HG03565 (cell line): Measurements from ENCODE around the gene QTRT2.

Experiments used
- ATAC-seq: cut with Tn5 transposase; IDR thresholded peaks from one replicate; pipeline ENCODE4 v1.9.1; 2021; ENCODE audit warnings: mild to moderate bottlenecking, moderate library complexity; ENCODE audit not compliant: unreplicated experiment

Gene QTRT2

DNA sequence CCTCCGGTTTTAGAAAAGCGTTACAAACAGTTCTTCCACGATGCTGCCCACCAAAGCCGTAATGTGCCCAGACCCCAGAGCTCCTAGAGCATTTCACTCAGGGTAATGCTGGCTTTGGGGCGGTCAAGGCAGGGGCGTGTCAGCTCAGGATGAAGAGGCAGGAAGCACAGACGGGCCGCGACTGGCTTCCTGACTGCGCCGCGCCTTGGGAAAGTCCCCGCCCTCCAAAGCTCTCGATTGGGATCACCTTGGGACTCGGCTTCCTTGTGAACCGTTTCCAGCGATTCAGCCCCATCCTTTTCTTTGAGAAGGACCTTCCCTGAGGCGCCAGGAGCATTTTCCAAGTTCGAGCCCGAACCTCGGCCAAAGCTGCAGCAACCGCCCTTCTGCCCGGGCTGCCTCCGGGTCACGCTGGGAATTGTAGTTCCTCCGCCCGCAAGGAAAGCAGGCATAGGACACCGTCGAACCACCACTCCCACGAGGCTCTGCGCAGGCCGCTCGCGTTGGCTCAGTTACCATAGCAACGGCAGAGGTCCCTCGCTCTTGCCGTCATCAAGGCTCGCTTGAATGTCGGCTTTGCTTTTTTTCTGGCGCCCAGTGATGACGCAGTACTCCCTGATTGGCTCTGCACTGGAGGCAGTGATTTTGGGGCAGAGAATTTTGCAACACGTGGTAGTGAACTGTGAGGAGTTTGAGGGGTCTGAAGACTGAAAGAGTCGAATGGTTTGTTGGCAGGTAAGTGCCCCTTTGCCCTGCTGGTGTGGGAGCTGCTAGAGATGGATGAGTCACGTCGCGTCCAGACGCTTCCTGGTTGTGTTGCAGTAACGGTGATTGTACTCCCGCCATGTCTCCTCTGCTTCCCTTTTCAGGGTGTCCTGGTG, at the start of gene QTRT2, which contains the start of gene CCDC191:
Gene QTRT2, plus strand, starts transcription at position 608 of the 881 bp plus-strand sequence. CDS start 8,521 bp downstream, outside the sequence.
Gene CCDC191, minus strand, starts transcription at position 397 of the 881 bp plus-strand sequence. Its CDS starts 60 bp downstream, at position 337.
- ATAC-seq, result peak; percentile 94

DNA sequence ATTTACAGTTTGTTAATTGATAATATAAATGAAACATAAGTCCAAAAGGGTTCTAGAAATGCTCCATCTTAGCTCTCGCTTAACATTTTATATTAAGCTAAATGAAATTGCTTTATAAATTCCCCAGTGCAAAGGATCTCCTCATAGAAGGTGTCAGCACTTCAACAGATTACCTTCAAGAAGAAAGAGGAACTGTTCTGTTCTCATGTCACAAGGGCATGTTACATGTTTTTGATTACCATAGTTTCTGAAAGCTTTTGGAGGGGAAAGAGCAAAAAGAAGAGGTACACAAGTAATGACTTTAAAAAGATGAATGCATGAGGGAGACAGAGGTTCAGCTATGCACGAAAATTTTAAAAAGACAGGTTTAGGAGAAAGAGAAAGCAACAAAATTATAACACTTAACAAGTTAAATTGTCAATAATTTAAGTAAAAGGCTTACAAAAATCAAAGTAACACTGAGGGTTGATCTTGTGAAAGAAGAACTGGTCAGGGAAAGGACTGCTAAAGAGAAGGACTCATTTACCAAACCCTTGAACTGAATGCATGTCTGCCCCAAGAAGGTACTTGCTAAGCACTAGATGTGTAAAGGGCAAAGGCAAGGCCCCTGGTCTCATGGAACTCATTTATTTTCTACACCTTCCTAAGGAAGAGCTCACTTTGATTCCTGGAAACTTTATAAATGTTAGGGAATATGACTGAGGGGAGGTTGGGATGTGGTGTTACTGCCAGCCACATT, 45.3 kb upstream of the QTRT2 start:
- no peak for ATAC-seq

GRCh38 chr3:114014211-114014610, 42.3 kb upstream of the QTRT2 start:
- ATAC-seq, result no peak

GRCh38 chr3:114019486-114019885, 37.1 kb upstream of the QTRT2 start:
- no peak for ATAC-seq

- ATAC-seq, result no peak
Measured at GRCh38 chr3:114020907-114021306, 35.6 kb upstream of the QTRT2 start.

GRCh38 chr3:114022145-114022802, 34.3 kb upstream of the QTRT2 start:
- no peak for ATAC-seq

DNA sequence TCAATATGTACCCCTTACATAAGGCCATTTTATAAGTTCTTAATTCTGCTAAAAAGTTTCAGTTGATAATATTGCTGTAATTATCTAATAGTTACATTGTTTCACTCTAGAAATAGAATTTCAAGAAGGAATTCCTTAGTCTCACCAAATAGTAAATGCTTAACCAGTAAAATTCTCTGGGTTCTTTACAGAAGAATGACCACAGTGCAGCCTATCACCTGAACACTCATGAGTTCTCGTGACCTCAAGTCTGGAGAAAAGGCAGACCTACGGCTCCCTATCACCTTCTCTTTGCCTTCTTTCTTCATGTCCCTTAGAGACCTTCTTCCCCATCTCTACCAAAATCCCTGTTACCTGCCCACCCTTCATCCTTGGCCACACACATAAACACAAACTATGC, 31.1 kb upstream of the QTRT2 start:
- ATAC-seq, result no peak

DNA sequence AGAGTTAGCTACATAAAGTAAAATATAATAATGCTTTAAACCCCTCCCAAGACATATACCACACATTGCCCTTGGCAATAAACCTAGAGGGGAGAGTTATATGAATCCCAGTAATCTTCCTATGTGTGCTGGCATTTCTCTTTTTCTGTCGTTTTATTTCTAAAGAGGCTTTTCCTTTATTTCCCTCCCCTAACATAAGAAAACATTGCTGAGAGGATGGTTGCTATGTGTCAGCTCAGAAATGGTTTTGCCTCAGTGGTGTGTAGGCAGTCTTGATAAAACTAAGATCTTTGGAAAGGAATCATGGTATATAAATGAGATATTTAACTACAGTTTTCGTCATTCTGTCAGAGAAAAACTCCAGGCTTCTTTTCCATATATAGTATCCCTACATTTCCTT, 30.2 kb upstream of the QTRT2 start:
- ATAC-seq, result no peak

DNA sequence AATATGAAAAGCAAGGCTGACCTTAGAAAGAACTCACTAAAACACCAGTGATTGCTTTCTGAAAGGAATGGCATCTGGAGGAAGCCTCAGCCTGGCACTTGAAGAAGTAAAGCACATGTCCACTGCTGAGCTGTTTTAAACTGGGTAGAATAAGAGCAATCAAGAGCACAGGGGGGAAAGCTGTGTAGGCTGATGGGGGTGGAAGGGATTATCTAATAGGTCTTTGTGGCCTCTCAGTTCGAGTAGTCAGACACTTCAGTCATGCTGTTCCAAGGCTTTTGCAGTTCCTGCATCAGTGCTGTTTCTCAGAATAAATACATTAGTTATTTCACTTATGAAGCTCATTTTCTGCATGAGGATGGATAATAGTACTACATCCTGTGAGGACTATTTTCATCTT, 22.8 kb upstream of the QTRT2 start:
- no peak for ATAC-seq

DNA sequence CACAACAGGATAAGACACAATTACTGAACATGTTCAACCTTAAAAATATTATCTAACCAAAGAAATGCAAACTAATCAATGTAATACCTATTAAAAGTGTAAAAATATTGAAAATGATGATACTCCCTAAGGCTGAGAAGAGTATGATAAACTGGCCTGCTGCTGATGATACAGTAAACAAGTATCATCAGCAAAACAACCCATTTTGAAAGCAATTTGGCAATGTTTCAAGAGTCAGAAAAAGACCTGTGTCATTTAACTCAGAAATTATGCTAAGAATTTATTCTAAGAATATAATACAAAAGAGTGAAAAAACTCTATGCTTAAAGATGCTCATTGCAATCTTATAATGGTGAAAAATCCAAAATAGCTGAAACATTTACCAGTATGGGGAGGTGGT, 22.3 kb upstream of the QTRT2 start:
- no peak for ATAC-seq

- ATAC-seq, result no peak
Measured at GRCh38 chr3:114034787-114035545, 21.6 kb upstream of the QTRT2 start.

DNA sequence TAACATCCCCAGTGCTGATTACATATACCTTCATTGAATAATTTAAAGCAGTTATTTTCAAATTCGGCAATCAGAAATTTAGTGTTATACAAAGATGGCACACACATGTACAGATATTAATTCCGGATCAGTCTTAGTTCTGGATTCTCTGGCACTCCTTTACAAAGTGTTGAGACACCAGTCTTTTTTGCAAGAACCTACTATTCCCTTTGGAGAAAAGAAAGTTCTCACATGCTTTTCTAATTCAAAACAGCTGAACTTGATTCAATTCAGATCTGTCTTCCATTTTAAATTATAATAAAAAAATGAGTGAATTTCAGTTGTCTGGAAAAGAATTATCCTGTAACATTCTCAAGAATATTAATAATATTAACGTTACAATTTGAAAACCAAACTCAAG, 20.6 kb upstream of the QTRT2 start:
- ATAC-seq, result no peak

DNA sequence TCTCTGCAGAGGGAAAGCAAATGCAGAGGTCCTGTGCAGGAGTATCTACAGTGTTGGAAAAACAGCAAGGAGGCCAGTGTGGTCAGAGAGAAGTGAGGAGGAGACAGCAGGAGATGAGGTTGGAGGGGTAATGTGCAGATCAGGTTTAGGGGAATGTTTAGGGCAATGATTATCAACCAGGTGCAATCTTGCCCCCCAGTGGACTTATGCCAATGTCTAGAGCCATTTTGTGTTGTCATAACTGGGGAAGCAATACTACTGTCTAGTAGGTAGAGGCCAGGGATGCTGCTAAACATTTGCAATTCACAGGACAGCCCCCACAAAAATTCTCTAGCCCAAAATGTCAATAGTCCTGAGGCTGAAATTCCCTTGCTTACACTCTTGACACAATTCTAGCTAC, 13.3 kb upstream of the QTRT2 start:
- ATAC-seq, result no peak

GRCh38 chr3:114052216-114052615, 4.3 kb upstream of the QTRT2 start:
- no peak for ATAC-seq

GRCh38 chr3:114057011-114057347, 442 bp downstream of the QTRT2 start:
- ATAC-seq, result no peak

DNA sequence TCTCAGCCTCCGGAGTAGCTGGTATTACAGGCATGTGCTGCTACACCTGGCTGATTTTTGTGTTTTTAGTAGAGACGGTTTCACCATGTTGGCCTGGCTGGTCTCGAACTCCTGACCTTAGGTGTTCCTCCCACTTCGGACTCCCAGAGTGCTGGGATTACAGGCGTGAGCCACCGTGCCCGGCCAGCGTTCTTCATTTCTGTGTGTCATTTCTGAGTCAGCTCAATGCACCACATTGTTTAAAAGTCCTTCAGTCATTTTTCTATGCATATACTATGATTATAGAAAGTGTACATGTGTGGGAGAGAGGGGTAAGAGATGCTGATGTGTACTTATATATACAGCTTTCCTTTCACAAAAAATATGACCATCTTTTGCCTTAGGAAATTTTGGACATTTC, 2.1 kb downstream of the QTRT2 start:
- no peak for ATAC-seq

GRCh38 chr3:114060906-114061655, 4.5 kb downstream of the QTRT2 start:
- no peak for ATAC-seq

DNA sequence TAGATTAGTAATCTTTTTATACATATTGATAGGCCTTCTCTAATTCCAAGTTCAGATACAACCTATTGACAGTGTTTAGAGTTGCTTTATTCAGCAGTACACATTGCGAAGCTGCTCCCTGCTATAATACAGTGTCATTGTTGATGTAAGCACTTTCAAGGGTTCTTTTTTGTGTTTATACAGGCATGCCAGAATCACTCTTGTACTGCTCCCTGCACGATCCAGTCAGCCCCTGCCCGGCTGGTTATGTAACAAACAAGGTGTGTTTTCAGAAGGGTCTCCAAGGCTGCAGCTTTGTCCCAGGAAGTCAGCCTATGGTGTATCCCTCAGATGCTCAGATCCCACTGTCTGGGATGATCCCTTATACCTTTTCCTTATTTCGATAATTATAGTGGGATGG, 11.3 kb downstream of the QTRT2 start:
- no peak for ATAC-seq

DNA sequence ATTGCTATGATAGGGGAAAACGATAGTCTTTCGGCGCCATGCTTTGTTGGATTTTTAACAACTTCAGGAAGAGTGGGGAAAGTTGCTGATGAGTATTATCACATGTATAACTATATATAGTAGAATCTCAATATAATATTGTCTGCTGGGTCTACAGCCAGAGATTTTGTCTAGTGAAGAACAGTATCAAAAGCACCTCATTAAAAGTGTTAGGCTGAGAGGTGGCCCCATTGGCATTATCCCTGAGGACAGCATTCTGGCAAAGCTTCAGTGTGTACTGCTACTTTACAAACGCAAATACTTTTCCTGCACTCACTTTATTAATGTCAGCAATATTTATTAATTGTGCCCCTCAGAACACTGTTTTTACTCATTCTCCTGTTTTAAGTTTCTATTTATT, 11.8 kb downstream of the QTRT2 start:
- ATAC-seq, result no peak

DNA sequence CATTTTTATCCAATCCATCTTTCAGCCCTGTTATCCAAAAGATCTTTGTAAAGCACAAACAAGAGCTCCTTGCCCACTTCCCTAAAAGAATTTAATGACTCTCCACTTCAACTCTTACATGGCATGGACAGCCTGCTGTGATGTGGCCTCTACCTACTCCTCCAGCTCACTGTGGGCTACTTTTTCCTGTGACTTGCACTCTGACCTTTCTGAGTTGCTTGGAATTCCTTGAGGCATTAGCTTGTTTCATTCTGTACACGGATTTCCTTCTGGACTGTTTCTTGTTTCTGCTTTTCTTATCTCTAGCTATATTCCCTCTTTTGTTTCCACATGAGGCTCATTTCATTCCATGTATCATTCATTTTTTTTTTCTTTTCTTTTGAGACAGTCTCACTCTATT, 15.2 kb downstream of the QTRT2 start:
- ATAC-seq, result no peak
